CD4-positive, alpha-beta memory T cell (primary cell): Measurements from ENCODE around the gene MORF4L1. TPM values are rescaled to one million over a fixed set of nuclear protein-coding genes. Genes with fewer than 3 reads are reported as not detected.

ENCODE experiments used
- CTCF ChIA-PET: fragments of 350-600 bp; sonication (Branson Sonifier 250); formaldehyde crosslinking; loops from one replicate; lab custom pipeline; 2021; ENCODE audit warnings: inconsistent platforms; ENCODE audit not compliant: partially characterized antibody; lab: Charles Lee
- POLR2A ChIA-PET: fragments of 350-600 bp; sonication (Branson Sonifier 250); formaldehyde crosslinking; loops from one replicate; lab custom pipeline; 2021; ENCODE audit not compliant: partially characterized antibody; lab: Charles Lee
- DNase-seq, 5 donors: peaks; one replicate each; pipeline versions ENCODE4 v3.0.0 to v3.0.0-alpha.2; 2020 to 2022; ENCODE audit warnings: mixed read lengths in 1 of 5
- H3K27ac ChIP-seq: one replicate; pipeline ENCODE4 v1.7.0; 2013; ENCODE audit warnings: low read depth, low read length
- H3K27me3 ChIP-seq: 2 replicates; pipeline ENCODE4 v1.7.0; 2013; ENCODE audit warnings: mild to moderate bottlenecking, low read length, moderate library complexity; ENCODE audit not compliant: insufficient read depth
- H3K36me3 ChIP-seq: 2 replicates; pipeline ENCODE4 v1.7.0; 2013; ENCODE audit warnings: mild to moderate bottlenecking, low read length, moderate library complexity; ENCODE audit not compliant: insufficient read depth
- H3K4me1 ChIP-seq: 2 replicates; pipeline ENCODE4 v1.7.0; 2013; ENCODE audit warnings: mild to moderate bottlenecking, low read length, moderate library complexity; ENCODE audit not compliant: insufficient read depth
- H3K4me3 ChIP-seq, 2 donors: one replicate each; pipeline ENCODE4 v1.7.0; 2013; ENCODE audit warnings: low read length in 2 of 2, mild to moderate bottlenecking in 1 of 2
- H3K9me3 ChIP-seq, 2 donors: one replicate each; pipeline ENCODE4 v1.7.0; 2013; ENCODE audit warnings: low read length in 2 of 2, control low read depth in 1 of 2; ENCODE audit not compliant: control insufficient read depth in 1 of 2
- H3K27ac Mint-ChIP-seq, 7 donors: one replicate each; pipeline ENCODE4 v1.8.0; 2020 to 2021; ENCODE audit warnings: mixed read lengths in 7 of 7, mild to moderate bottlenecking in 6 of 7, inconsistent platforms in 3 of 7, moderate library complexity in 3 of 7
- H3K27me3 Mint-ChIP-seq, 2 donors: one replicate each; pipeline ENCODE4 v1.8.0; 2020 to 2021; ENCODE audit warnings: mixed read lengths in 2 of 2
- H3K36me3 Mint-ChIP-seq, 2 donors: one replicate each; pipeline ENCODE4 v1.8.0; 2020 to 2021; ENCODE audit warnings: mixed read lengths in 2 of 2, inconsistent platforms in 1 of 2, mild to moderate bottlenecking in 1 of 2
- H3K4me1 Mint-ChIP-seq, 4 donors: one replicate each; pipeline ENCODE4 v1.8.0; 2020 to 2021; ENCODE audit warnings: mixed read lengths in 4 of 4, mild to moderate bottlenecking in 1 of 4
- H3K4me3 Mint-ChIP-seq, 8 donors: one replicate each; pipeline ENCODE4 v1.8.0; 2020 to 2021; ENCODE audit warnings: mixed read lengths in 8 of 8, mild to moderate bottlenecking in 7 of 8, moderate library complexity in 6 of 8, inconsistent platforms in 3 of 8
- H3K9me3 Mint-ChIP-seq, 8 donors: one replicate each; pipeline ENCODE4 v1.8.0; 2020 to 2021; ENCODE audit warnings: mixed read lengths in 8 of 8, mild to moderate bottlenecking in 5 of 8, inconsistent platforms in 3 of 8, moderate library complexity in 1 of 8
- intact Hi-C: fragments of 100-400 bp; cut with micrococcal nuclease; formaldehyde crosslinking; loops from one replicate; pipeline ENCODE4 v1.15.1; 2023
- polyA plus RNA-seq, 2 donors: library from polyadenylated mRNA; unstranded; fragments of 300-500 nt; fragmentation: Illumina TruSeq; gene quantifications; one replicate each; pipeline ENCODE4 v1.2.3, GENCODE V29; 2021
- total RNA-seq, 2 experiments: library from RNA; stranded (reverse); gene quantifications; one replicate each; pipeline ENCODE4 v1.2.3, GENCODE V29; 2021

Gene MORF4L1
- total and polyA plus RNA-seq, 4 experiments from 2014 or later = 260 to 395 (median 274) TPM

DNA sequence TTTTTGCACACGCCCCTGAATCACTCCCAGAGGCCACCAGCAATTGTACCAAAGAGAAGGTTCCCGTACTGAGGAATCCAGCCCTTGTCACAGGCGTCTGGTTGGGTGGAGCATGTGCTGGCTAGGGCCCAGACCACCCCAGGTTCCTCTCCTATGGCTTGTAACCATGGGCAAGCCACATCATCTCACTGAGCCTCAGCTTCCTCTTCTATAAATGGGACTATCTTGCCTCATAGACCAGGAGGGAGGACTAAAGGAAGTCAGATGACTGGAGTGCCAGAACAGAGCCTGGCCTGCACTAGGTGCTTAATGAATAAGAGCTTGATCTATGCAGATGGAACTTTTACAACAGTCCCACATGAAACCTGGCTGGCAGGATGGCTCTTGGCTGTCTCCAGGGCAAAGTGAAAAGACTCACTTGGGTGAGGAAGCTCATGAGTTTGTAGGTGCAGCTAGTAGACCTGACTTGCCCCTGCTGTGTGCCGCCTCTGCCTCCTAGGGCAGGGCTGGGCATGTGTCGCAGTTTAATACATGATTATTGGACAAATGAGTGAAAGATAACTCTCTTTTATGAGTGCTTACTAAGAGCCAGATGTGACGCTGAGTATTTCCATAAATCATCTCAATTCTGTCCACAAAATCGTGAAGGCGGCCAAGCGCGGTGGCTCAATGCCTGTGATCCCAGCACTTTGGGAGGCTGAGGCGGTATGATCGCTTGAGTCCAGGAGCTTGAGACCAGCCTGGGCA, 42.8 kb downstream of the MORF4L1 start:
- Mint-ChIP-seq H3K9me3 (no peaks in the 10 kb centered on the region), H3K4me1 (peaks cover 1 to 14% (median 9%) of the 10 kb centered on the region in 4 donors), H3K4me3 (no peak overlapping the region), H3K36me3 (peaks cover 16 to 59% of the 10 kb centered on the region in 2 donors), H3K27me3 (no peaks in the 10 kb centered on the region), H3K27ac (peak overlapping the region in 3 of 7 donors; percentile 42 to 76 (median 62))
- Histone ChIP-seq H3K9me3 (no peaks in the 10 kb centered on the region), H3K4me1 (peaks cover 1% of the 10 kb centered on the region), H3K27ac (no peak overlapping the region), H3K27me3 (no peaks in the 10 kb centered on the region), H3K36me3 (peaks cover 24% of the 10 kb centered on the region), H3K4me3 (no peak overlapping the region)
- intact Hi-C loops = no loop called here
- ChIA-PET POLR2A (no interaction called here), CTCF (no interaction called here)
- DNase-seq = no peak

DNA sequence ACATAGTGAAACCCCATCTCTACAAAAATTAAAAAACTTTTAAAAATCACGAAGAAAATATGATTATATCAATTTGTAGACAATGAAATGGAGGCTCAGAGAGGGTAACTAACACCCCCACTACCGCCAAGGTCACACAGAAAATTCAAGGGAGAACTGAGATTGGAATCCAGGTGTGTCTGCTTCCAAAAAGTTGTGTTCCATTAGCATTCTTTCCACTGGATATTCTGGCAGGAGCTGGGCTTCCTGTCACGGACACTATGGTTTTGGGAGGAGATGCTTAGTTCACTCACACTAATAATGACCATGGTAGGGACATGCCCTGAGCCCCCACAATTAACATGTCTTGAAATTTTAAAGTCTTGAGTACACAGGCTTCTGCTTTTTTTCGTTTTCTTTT, 43.4 kb downstream of the MORF4L1 start:
- no peaks in the 10 kb centered on the region for H3K27me3 Mint-ChIP-seq
- Histone ChIP-seq H3K4me3 (no peak overlapping the region), H3K36me3 (peaks cover 20% of the 10 kb centered on the region), H3K4me1 (no peaks in the 10 kb centered on the region), H3K27ac (no peak overlapping the region), H3K9me3 (no peaks in the 10 kb centered on the region), H3K27me3 (no peaks in the 10 kb centered on the region)
- POLR2A ChIA-PET = no interaction called here
- no peaks in the 10 kb centered on the region for H3K9me3 Mint-ChIP-seq
- no peak overlapping the region for H3K27ac Mint-ChIP-seq
- H3K4me3 Mint-ChIP-seq = no peak overlapping the region
- peaks cover 18 to 56% of the 10 kb centered on the region in 2 donors for H3K36me3 Mint-ChIP-seq
- peaks cover 0 to 9% (median 7%) of the 10 kb centered on the region in 4 donors for H3K4me1 Mint-ChIP-seq
- intact Hi-C loops = no loop called here
- CTCF ChIA-PET = no interaction called here
- no peak for DNase-seq

DNA sequence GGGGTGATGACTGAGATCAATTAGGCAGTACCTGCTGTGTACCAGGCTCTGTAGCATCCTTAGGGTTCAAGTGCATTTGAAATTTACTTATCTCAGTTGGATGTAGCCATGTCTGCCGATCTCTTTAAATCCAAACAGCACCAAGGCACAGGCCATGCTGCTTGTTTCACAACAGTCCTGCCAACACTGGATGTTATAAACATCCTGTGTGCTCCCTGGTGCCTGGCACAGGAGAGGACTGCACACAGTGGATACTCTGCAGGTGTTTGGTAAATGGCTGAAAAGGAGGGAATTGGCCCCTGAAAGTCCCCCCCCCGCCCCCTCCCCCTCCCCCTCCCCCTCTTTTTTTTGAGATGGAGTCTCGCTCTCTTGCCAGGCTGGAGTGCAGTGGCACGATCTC, 45.2 kb downstream of the MORF4L1 start:
- CTCF ChIA-PET = no interaction called here
- intact Hi-C loops = no loop called here
- H3K27ac ChIP-seq = no peak overlapping the region
- Mint-ChIP-seq H3K27me3 (no peaks in the 10 kb centered on the region), H3K4me3 (no peak overlapping the region), H3K36me3 (peaks cover 25 to 58% of the 10 kb centered on the region in 2 donors), H3K4me1 (peaks cover 0 to 4% (median 1%) of the 10 kb centered on the region in 4 donors), H3K27ac (peak overlapping the region in 1 of 7 donors; percentile 48), H3K9me3 (no peaks in the 10 kb centered on the region)
- no peaks in the 10 kb centered on the region for H3K4me1 ChIP-seq
- POLR2A ChIA-PET = no interaction called here
- H3K36me3 ChIP-seq = peaks cover 23% of the 10 kb centered on the region
- DNase-seq = no peak
- no peaks in the 10 kb centered on the region for H3K9me3 ChIP-seq
- no peaks in the 10 kb centered on the region for H3K27me3 ChIP-seq
- no peak overlapping the region for H3K4me3 ChIP-seq

DNA sequence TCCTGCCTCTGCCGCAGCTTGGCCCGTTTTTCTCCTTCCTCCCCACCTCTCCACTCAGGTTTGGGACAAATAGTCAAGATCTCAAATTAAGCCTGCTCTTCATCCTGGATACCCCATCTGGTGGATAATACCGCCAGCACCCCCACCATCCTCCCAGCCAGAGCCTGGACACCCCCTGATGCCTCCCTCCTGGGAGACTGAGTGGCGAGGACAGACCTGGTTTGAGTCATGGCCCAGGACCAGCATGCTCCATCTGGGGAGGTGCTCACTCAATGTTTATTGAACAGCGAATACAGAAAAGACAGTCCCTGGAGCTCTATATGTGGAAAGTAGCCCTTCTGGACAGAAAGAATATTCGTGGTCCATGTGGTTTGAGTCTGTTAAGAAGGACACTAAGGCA, 48.8 kb downstream of the MORF4L1 start:
- Histone ChIP-seq H3K4me3 (no peak overlapping the region), H3K27ac (no peak overlapping the region), H3K4me1 (no peaks in the 10 kb centered on the region), H3K9me3 (no peaks in the 10 kb centered on the region), H3K36me3 (peaks cover 27% of the 10 kb centered on the region), H3K27me3 (no peaks in the 10 kb centered on the region)
- ChIA-PET POLR2A (interaction anchor here (1.2 kb wide), 1 partner anchor 42 kb away, joined by 3 read pairs; no protein-coding TSS in a partner anchor), CTCF (interaction anchor here (1.2 to 1.6 kb wide), 2 partner anchors 9 to 58 kb away, joined by 4 to 5 read pairs; no protein-coding TSS in a partner anchor)
- no peaks in the 10 kb centered on the region for H3K27me3 Mint-ChIP-seq
- peaks cover 0 to 3% (median 1%) of the 10 kb centered on the region in 4 donors for H3K4me1 Mint-ChIP-seq
- no peak overlapping the region for H3K27ac Mint-ChIP-seq
- no peaks in the 10 kb centered on the region for H3K9me3 Mint-ChIP-seq
- intact Hi-C loops = no loop called here
- peaks cover 36 to 65% of the 10 kb centered on the region in 2 donors for H3K36me3 Mint-ChIP-seq
- no peak for DNase-seq
- no peak overlapping the region for H3K4me3 Mint-ChIP-seq

DNA sequence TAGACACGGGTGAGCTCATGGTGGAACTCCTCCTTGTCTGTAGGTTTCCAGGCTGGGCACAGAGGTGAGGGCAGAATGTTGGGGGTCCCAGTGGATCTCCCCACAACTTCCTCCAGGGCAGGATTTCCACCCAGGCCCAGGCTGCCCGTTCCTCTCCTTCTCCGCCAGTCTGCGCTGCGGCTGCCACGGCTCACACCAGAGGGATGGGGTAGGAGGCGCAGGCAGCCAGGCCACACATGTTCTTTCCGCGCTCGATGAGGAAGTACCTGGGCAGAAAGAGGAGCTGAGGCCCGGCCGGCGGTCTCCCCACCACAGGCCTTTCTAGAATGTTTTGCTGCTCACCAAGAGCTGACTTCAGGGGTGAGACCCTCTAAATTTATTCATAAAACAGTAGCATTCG, 49.2 kb downstream of the MORF4L1 start:
- ChIA-PET POLR2A (interaction anchor here (1.2 kb wide), 1 partner anchor 42 kb away, joined by 3 read pairs; no protein-coding TSS in a partner anchor), CTCF (interaction anchor here (1.2 to 1.6 kb wide), 2 partner anchors 8 to 58 kb away, joined by 4 to 5 read pairs; no protein-coding TSS in a partner anchor)
- Mint-ChIP-seq H3K4me1 (peaks cover 0 to 2% (median under 1%) of the 10 kb centered on the region in 4 donors), H3K4me3 (no peak overlapping the region), H3K27me3 (no peaks in the 10 kb centered on the region), H3K9me3 (no peaks in the 10 kb centered on the region), H3K27ac (peak overlapping the region in 1 of 7 donors; percentile 53), H3K36me3 (peaks cover 39 to 65% of the 10 kb centered on the region in 2 donors)
- peaks cover 27% of the 10 kb centered on the region for H3K36me3 ChIP-seq
- H3K4me1 ChIP-seq = no peaks in the 10 kb centered on the region
- no peaks in the 10 kb centered on the region for H3K27me3 ChIP-seq
- H3K4me3 ChIP-seq = no peak overlapping the region
- no peaks in the 10 kb centered on the region for H3K9me3 ChIP-seq
- no peak for DNase-seq
- intact Hi-C loops = no loop called here
- H3K27ac ChIP-seq = no peak overlapping the region

DNA sequence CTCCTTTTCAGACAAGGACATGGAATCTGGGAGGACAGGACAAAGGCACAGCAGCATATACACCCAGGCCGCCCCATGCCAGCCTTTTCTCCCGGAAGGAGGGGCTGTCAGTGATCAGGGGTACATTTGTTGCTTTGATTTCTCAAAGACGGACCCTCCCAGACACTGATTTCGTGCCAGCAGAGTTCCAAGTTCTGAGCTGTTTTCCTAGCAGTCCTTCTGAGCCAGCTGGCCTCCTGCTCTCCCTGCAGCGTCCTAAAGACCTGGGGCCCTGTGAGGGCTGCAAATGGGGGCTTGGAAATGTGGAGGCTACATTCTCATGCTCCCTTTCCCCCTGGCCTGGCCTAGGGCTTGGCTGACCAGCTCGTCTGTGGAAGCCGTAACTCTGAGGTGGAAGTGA, 49.8 kb downstream of the MORF4L1 start:
- no peak overlapping the region for H3K4me3 ChIP-seq
- ChIA-PET CTCF (interaction anchor here (1.2 kb wide), 1 partner anchor 57 kb away, joined by 4 read pairs; no protein-coding TSS in a partner anchor), POLR2A (no interaction called here)
- H3K4me1 ChIP-seq = no peaks in the 10 kb centered on the region
- no peaks in the 10 kb centered on the region for H3K4me1 Mint-ChIP-seq
- H3K9me3 Mint-ChIP-seq = no peaks in the 10 kb centered on the region
- H3K27me3 Mint-ChIP-seq = no peaks in the 10 kb centered on the region
- no peak overlapping the region for H3K4me3 Mint-ChIP-seq
- intact Hi-C loops = no loop called here
- no peak for DNase-seq
- H3K36me3 Mint-ChIP-seq = peaks cover 42 to 68% of the 10 kb centered on the region in 2 donors
- H3K27ac ChIP-seq = no peak overlapping the region
- H3K9me3 ChIP-seq = no peaks in the 10 kb centered on the region
- peaks cover 33% of the 10 kb centered on the region for H3K36me3 ChIP-seq
- peak overlapping the region in 1 of 7 donors; percentile 22 for H3K27ac Mint-ChIP-seq
- H3K27me3 ChIP-seq = no peaks in the 10 kb centered on the region

DNA sequence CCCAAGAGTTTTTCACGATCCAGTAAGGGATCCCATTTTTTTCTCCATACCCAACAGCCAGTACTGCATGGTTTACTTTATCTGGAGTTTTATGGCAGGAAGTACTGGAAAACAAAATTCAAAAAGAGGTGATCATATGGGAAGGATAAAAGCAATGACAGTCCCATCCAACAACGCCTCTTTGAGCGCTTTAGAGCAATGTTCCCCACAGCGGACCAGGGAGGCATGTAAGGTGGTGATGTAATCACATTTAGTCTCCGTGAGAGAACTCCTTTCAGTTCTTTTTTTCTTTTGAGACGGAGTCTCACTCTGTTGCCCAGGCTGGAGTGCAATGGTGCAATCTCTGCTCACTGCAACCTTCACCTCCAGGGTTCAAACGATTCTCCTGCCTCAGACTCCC, 50.3 kb downstream of the MORF4L1 start:
- DNase-seq = no peak
- intact Hi-C loops = no loop called here
- H3K27me3 ChIP-seq = no peaks in the 10 kb centered on the region
- no peak overlapping the region for H3K4me3 Mint-ChIP-seq
- POLR2A ChIA-PET = no interaction called here
- peak overlapping the region in 1 of 7 donors; percentile 23 for H3K27ac Mint-ChIP-seq
- H3K36me3 ChIP-seq = peaks cover 33% of the 10 kb centered on the region
- peaks cover 0 to 2% (median 0%) of the 10 kb centered on the region in 4 donors for H3K4me1 Mint-ChIP-seq
- no peak overlapping the region for H3K4me3 ChIP-seq
- peaks cover 42 to 70% of the 10 kb centered on the region in 2 donors for H3K36me3 Mint-ChIP-seq
- no peaks in the 10 kb centered on the region for H3K27me3 Mint-ChIP-seq
- no peaks in the 10 kb centered on the region for H3K4me1 ChIP-seq
- no peaks in the 10 kb centered on the region for H3K9me3 Mint-ChIP-seq
- CTCF ChIA-PET = no interaction called here
- no peaks in the 10 kb centered on the region for H3K9me3 ChIP-seq
- H3K27ac ChIP-seq = no peak overlapping the region
